ENCODE data around the gene CACNG6.
"Not testable (repeated sequence)": the region's sequence is repeated elsewhere in the genome, so short reads cannot be mapped to it uniquely, and the experiment has no call there.

CACNG6 gene

GRCh38 chr19:53991224-53992113, at the start of gene CACNG6:
Gene CACNG6 (plus strand): TSS chr19:53991637. CDS start chr19:53992878, 1,241 bp downstream.
- DNase-seq (ENCODE audit: low spot score) = no peak

GRCh38 chr19:53942001-53942786, 49.2 kb upstream of the CACNG6 start:
- DNase-seq (ENCODE audit: low spot score) = peak; percentile 69

- DNase-seq (ENCODE audit: low spot score) = no peak
Observed at GRCh38 chr19:53944416-53944815, 47.0 kb upstream of the CACNG6 start.

GRCh38 chr19:53944933-53945332, 46.5 kb upstream of the CACNG6 start:
- DNase-seq (ENCODE audit: low spot score) = no peak

GRCh38 chr19:53945441-53945840, 46.0 kb upstream of the CACNG6 start:
- no peak for DNase-seq (ENCODE audit: low spot score)

- no peak for DNase-seq (ENCODE audit: low spot score)
Observed at GRCh38 chr19:53945998-53946397, 45.4 kb upstream of the CACNG6 start.

- no peak for DNase-seq (ENCODE audit: low spot score)
Observed at GRCh38 chr19:53947624-53948023, 43.8 kb upstream of the CACNG6 start.

- DNase-seq (ENCODE audit: low spot score) = not testable (repeated sequence)
Observed at GRCh38 chr19:53948611-53949010, 42.8 kb upstream of the CACNG6 start.

- DNase-seq (ENCODE audit: low spot score) = no peak
Observed at GRCh38 chr19:53951436-53951835, 40.0 kb upstream of the CACNG6 start.

- DNase-seq (ENCODE audit: low spot score) = no peak
Observed at GRCh38 chr19:53951947-53952346, 39.5 kb upstream of the CACNG6 start.

GRCh38 chr19:53953383-53953782, 38.1 kb upstream of the CACNG6 start:
- DNase-seq (ENCODE audit: low spot score) = no peak

- DNase-seq (ENCODE audit: low spot score) = no peak
Observed at GRCh38 chr19:53957448-53958167, 33.8 kb upstream of the CACNG6 start.

GRCh38 chr19:53958168-53958571, 33.3 kb upstream of the CACNG6 start:
- DNase-seq (ENCODE audit: low spot score) = no peak

GRCh38 chr19:53958823-53959757, 32.3 kb upstream of the CACNG6 start:
- no peak for DNase-seq (ENCODE audit: low spot score)

- no peak for DNase-seq (ENCODE audit: low spot score)
Observed at GRCh38 chr19:53960187-53960586, 31.2 kb upstream of the CACNG6 start.

GRCh38 chr19:53960886-53961285, 30.6 kb upstream of the CACNG6 start:
- no peak for DNase-seq (ENCODE audit: low spot score)

GRCh38 chr19:53961523-53962356, 29.7 kb upstream of the CACNG6 start:
- DNase-seq (ENCODE audit: low spot score) = no peak

- DNase-seq (ENCODE audit: low spot score) = no peak
Observed at GRCh38 chr19:53962887-53963431, 28.5 kb upstream of the CACNG6 start, which contains the start of gene CACNG8. Gene CACNG8 (plus strand): TSS chr19:53962937.

GRCh38 chr19:53965091-53965490, 26.3 kb upstream of the CACNG6 start:
- DNase-seq (ENCODE audit: low spot score) = no peak

GRCh38 chr19:53966931-53967330, 24.5 kb upstream of the CACNG6 start:
- no peak for DNase-seq (ENCODE audit: low spot score)
